A549 (cell line): Measurements from ENCODE around the gene CD22. TPM values are rescaled to one million over a fixed set of nuclear protein-coding genes. Genes with fewer than 3 reads are reported as not detected.
A peak's percentile ranks its signal among the peaks of the same experiment; 100 is the strongest.

ENCODE experiments used
- ATAC-seq, 2 experiments: fragments of 200-7000 bp in 1 of 2; fragments of >200 bp in 1 of 2; cut with Nextera tagmentation in 1 of 2; cut with Tn5 transposase in 1 of 2; 3 replicates each; pipeline versions ENCODE4 v1.8.0 to v1.9.1; 2018 to 2020; ENCODE audit warnings: mild to moderate bottlenecking in 1 of 2, moderate library complexity in 1 of 2
- CTCF ChIA-PET: fragments of 300-600 bp; sonication (Branson Sonifier 250); formaldehyde crosslinking; extraction: SDS; loops from one replicate; lab custom pipeline; 2021; ENCODE audit warnings: antibody characterized with exemption, inconsistent platforms; lab: Yijun Ruan, JAX
- POLR2A ChIA-PET: fragments of 350-600 bp; formaldehyde crosslinking; extraction: SDS; loops from one replicate; lab custom pipeline; 2021; ENCODE audit warnings: antibody characterized with exemption, inconsistent platforms; lab: Yijun Ruan, JAX
- DNase-seq, 2 experiments: peaks; one replicate each; pipeline versions ENCODE4 v3.0.0 to v3.0.0-alpha.2; 2011 to 2016; ENCODE audit warnings: low read depth in 1 of 2, low spot score in 1 of 2
- FAIRE-seq: peaks from 2 replicates; lab custom pipeline; 2011; peaks lifted over from hg19 to GRCh38; lab: Jason Lieb, UNC
- H3K27ac ChIP-seq, 2 experiments: fragments of >200 bp; sonication (Bioruptor Twin); formaldehyde crosslinking; 3 replicates each; pipeline ENCODE4 v1.5.1; 2016 to 2017
- H3K4me1 ChIP-seq: fragments of >200 bp; sonication (Bioruptor Twin); formaldehyde crosslinking; 3 replicates; pipeline ENCODE4 v1.6.1; 2016
- H3K4me2 ChIP-seq: fragments of >200 bp; sonication (Bioruptor Twin); formaldehyde crosslinking; 3 replicates; pipeline ENCODE4 v1.6.1; 2016
- H3K4me3 ChIP-seq: fragments of >200 bp; sonication (Bioruptor Twin); formaldehyde crosslinking; 3 replicates; pipeline ENCODE4 v1.5.1; 2016
- H3K9me3 ChIP-seq: fragments of >200 bp; sonication (Bioruptor Twin); formaldehyde crosslinking; 3 replicates; pipeline ENCODE4 v1.6.1; 2016
- CBX2 ChIP-seq: fragments of 200-600 bp; sonication (generic); IDR thresholded peaks from 2 replicates; pipeline ENCODE4 v1.6.1; 2016; ENCODE audit warnings: low read depth, mild to moderate bottlenecking, borderline replicate concordance
- CBX8 ChIP-seq: fragments of 200-600 bp; sonication (generic); IDR thresholded peaks from 2 replicates; pipeline ENCODE4 v1.6.1; 2016
- EP300 ChIP-seq, 2 experiments: fragments of >200 bp; sonication (Bioruptor Twin); formaldehyde crosslinking; IDR thresholded peaks; 2 replicates in 1 of 2; 3 replicates in 1 of 2; pipeline ENCODE4 v1.6.1; 2016 to 2017
- ESRRA ChIP-seq: fragments of 150-350 bp; IDR thresholded peaks from 2 replicates; pipeline ENCODE4 v1.6.1; 2014; ENCODE audit warnings: mild to moderate bottlenecking, low read length, borderline replicate concordance
- HEYL ChIP-seq: fragments of 250-450 bp; sonication (Bioruptor Pico); IDR thresholded peaks from 2 replicates; pipeline ENCODE4 v1.8.0; 2021; ENCODE audit warnings: mild to moderate bottlenecking, moderate library complexity
- HOXA7 ChIP-seq: fragments of 250-450 bp; sonication (Bioruptor Pico); IDR thresholded peaks from 2 replicates; pipeline ENCODE4 v1.5.0; 2020; ENCODE audit warnings: mild to moderate bottlenecking, moderate library complexity
- HOXB13 ChIP-seq: fragments of 250-450 bp; sonication (Bioruptor Pico); IDR thresholded peaks from 2 replicates; pipeline ENCODE4 v1.5.0; 2020; ENCODE audit warnings: low read depth, mild to moderate bottlenecking, moderate library complexity
- JUN ChIP-seq, 2 experiments: fragments of >200 bp; sonication (Bioruptor Twin); formaldehyde crosslinking; IDR thresholded peaks; 2 replicates in 1 of 2; 3 replicates in 1 of 2; pipeline ENCODE4 v1.6.1; 2016 to 2017
- JUNB ChIP-seq: fragments of >200 bp; sonication (Bioruptor Twin); formaldehyde crosslinking; IDR thresholded peaks from 2 replicates; pipeline ENCODE4 v1.6.1; 2016
- KDM1A ChIP-seq: fragments of 200-600 bp; sonication (generic); IDR thresholded peaks from 2 replicates; pipeline ENCODE4 v1.6.1; 2016; ENCODE audit warnings: low read depth, mild to moderate bottlenecking
- KDM5A ChIP-seq: fragments of 200-600 bp; sonication (generic); IDR thresholded peaks from 2 replicates; pipeline ENCODE4 v1.6.1; 2016; ENCODE audit warnings: antibody characterized with exemption, mild to moderate bottlenecking
- MAFK ChIP-seq: fragments of 450-650 bp; IDR thresholded peaks from 2 replicates; pipeline ENCODE4 v1.6.1; 2014; ENCODE audit not compliant: partially characterized antibody
- MAZ ChIP-seq: fragments of 150-350 bp; IDR thresholded peaks from 2 replicates; pipeline ENCODE4 v1.6.1; 2014; ENCODE audit warnings: antibody characterized with exemption, low read depth, low read length, borderline replicate concordance
- NFE2L2 ChIP-seq: fragments of 150-350 bp; conservative IDR thresholded peaks from 2 replicates; pipeline ENCODE4 v1.6.1; 2014; ENCODE audit warnings: low read length
- POLR2AphosphoS2 ChIP-seq: conservative IDR thresholded peaks from 2 replicates; pipeline ENCODE4 v1.6.1; 2012; ENCODE audit warnings: low read length, improper control_type of control experiment, inconsistent platforms
- RAD21 ChIP-seq, 2 experiments: fragments of >200 bp in 1 of 2; sonication (Bioruptor Twin) in 1 of 2; formaldehyde crosslinking in 1 of 2; IDR thresholded peaks in 1 of 2; conservative IDR thresholded peaks in 1 of 2; 2 replicates in 1 of 2; 3 replicates in 1 of 2; pipeline ENCODE4 v1.6.1; 2012 to 2018; ENCODE audit warnings: inconsistent platforms in 1 of 2
- RARB ChIP-seq: fragments of 250-450 bp; sonication (Bioruptor Pico); IDR thresholded peaks from 2 replicates; pipeline ENCODE4 v1.8.0; 2021; ENCODE audit warnings: mild to moderate bottlenecking, moderate library complexity
- RFX5 ChIP-seq: fragments of 450-650 bp; IDR thresholded peaks from 2 replicates; pipeline ENCODE4 v1.7.1; 2014; ENCODE audit warnings: antibody characterized with exemption, mild to moderate bottlenecking, moderate library complexity
- RNF2 ChIP-seq: fragments of 200-600 bp; sonication (generic); IDR thresholded peaks from 2 replicates; pipeline ENCODE4 v1.6.1; 2016; ENCODE audit warnings: low read depth, mild to moderate bottlenecking, antibody characterized with exemption, moderate library complexity, borderline replicate concordance
- SMC3 ChIP-seq: fragments of >200 bp; sonication (Bioruptor Twin); formaldehyde crosslinking; IDR thresholded peaks from 3 replicates; pipeline ENCODE4 v1.6.1; 2018; ENCODE audit warnings: inconsistent platforms
- TP53 ChIP-seq: fragments of 250-450 bp; sonication (Bioruptor Pico); IDR thresholded peaks from 2 replicates; pipeline ENCODE4 v1.5.0; 2021; ENCODE audit warnings: mild to moderate bottlenecking, moderate library complexity
- ZC3H11A ChIP-seq: fragments of 450-650 bp; IDR thresholded peaks from 2 replicates; pipeline ENCODE4 v1.6.1; 2014; ENCODE audit warnings: antibody characterized with exemption, mild to moderate bottlenecking
- WGBS: methylation state at CpG from one replicate; pipeline ENCODE4 v1.1.6; 2017; ENCODE audit errors: missing lambda C conversion rate; 5-methylcytosine and 5-hydroxymethylcytosine counted together
- polyA plus RNA-seq, 4 experiments: library from polyadenylated mRNA; depleted of rRNA in 3 of 4; stranded (reverse); fragments of >200 nt; fragmentation: RNase III in 1 of 4; extraction: RNeasy Plus Mini Kit Qiagen cat#74134 plus additional on column Dnase treatment in 1 of 4; gene quantifications; 2 replicates in 3 of 4; 3 replicates in 1 of 4; pipeline ENCODE4 v1.2.3, GENCODE V29; 2011 to 2017
- TF ChIP-seq, protein P1 (sequence below): fragments of >200 bp; sonication (Bioruptor Twin); formaldehyde crosslinking; IDR thresholded peaks from 2 replicates; pipeline ENCODE4 v1.6.1; 2016
- TF ChIP-seq, protein P2 (sequence below): IDR thresholded peaks from 2 replicates; pipeline ENCODE4 v1.6.1; 2012; ENCODE audit warnings: low read depth, borderline replicate concordance
- TF ChIP-seq, protein P3 (sequence below): fragments of 150-350 bp; IDR thresholded peaks from 2 replicates; pipeline ENCODE4 v1.6.1; 2014; ENCODE audit warnings: low read depth, mild to moderate bottlenecking, low read length
- TF ChIP-seq, protein P4 (sequence below): IDR thresholded peaks from 2 replicates; pipeline ENCODE4 v1.6.1; 2012
- TF ChIP-seq, protein P5 (sequence below): fragments of 250-450 bp; sonication (Bioruptor Pico); IDR thresholded peaks from 2 replicates; pipeline ENCODE4 v1.5.0; 2021; ENCODE audit warnings: mild to moderate bottlenecking, moderate library complexity, borderline replicate concordance
- TF ChIP-seq, protein P6 (sequence below): fragments of >200 bp; sonication (Bioruptor Twin); formaldehyde crosslinking; IDR thresholded peaks from 3 replicates; pipeline ENCODE4 v1.6.1; 2016

Gene CD22
- polyA plus RNA-seq, 2 of the 4 experiments (the other 2 are of a cell fraction) = 0.05 to 0.14 TPM

DNA sequence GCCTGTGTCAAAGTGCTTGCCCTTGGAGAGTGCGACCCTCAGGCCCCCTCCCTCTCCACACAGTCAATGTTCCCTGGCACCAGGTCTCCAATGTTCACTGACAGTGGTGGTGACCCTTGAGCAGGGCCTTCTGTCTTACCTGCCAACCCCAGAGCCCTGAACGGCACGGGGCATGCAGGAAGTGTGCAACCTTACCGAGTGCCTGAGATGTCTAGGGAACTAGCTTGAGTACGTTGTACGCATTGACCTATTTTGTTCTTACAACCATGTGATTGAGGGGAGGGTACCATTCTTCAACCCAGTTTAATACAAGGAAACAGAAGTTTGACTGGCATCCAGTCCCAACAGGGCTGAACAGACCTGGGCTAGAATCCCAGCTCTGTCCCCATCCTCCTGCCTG is 23.8 kb upstream of the CD22 start:
- TF ChIP-seq POLR2AphosphoS2 = no peak
- no peak for TF ChIP-seq KDM5A
- no peak for TF ChIP-seq HOXB13 (CRISPR knock-in tag)
- TF ChIP-seq MAFK = no peak
- TF ChIP-seq RFX5 = no peak
- TF ChIP-seq ESRRA = no peak
- no peak for TF ChIP-seq RARB (CRISPR knock-in tag)
- no peak for TF ChIP-seq HEYL (CRISPR knock-in tag)
- no peak for TF ChIP-seq KDM1A
- TF ChIP-seq, protein P1, sequence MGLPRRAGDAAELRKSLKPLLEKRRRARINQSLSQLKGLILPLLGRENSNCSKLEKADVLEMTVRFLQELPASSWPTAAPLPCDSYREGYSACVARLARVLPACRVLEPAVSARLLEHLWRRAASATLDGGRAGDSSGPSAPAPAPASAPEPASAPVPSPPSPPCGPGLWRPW = no peak
- TF ChIP-seq, protein P2, sequence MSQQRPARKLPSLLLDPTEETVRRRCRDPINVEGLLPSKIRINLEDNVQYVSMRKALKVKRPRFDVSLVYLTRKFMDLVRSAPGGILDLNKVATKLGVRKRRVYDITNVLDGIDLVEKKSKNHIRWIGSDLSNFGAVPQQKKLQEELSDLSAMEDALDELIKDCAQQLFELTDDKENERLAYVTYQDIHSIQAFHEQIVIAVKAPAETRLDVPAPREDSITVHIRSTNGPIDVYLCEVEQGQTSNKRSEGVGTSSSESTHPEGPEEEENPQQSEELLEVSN = no peak
- TF ChIP-seq EP300 (IDR thresholded peaks at IDR 0.05) = no peak
- TF ChIP-seq NFE2L2 = no peak
- no peak for TF ChIP-seq CBX2
- TF ChIP-seq TP53 (CRISPR knock-in tag) = no peak
- TF ChIP-seq, protein P3, sequence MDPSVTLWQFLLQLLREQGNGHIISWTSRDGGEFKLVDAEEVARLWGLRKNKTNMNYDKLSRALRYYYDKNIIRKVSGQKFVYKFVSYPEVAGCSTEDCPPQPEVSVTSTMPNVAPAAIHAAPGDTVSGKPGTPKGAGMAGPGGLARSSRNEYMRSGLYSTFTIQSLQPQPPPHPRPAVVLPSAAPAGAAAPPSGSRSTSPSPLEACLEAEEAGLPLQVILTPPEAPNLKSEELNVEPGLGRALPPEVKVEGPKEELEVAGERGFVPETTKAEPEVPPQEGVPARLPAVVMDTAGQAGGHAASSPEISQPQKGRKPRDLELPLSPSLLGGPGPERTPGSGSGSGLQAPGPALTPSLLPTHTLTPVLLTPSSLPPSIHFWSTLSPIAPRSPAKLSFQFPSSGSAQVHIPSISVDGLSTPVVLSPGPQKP = no peak
- Histone ChIP-seq H3K27ac (no peak overlapping the region), H3K4me1 (0 out of 3 replicates have a peak, but pooled peaks cover 2% of the 10 kb centered on the region), H3K4me2 (no peak overlapping the region), H3K9me3 (no peaks in the 10 kb centered on the region), H3K4me3 (no peak overlapping the region)
- DNase-seq (no peak), FAIRE-seq (peak; percentile 13), ATAC-seq (no peak)
- POLR2A ChIA-PET = no interaction called here
- WGBS = 77% methylated on average over 6 of the region's 6 CpGs
- CTCF ChIA-PET = interaction anchor here (0.7 to 2.6 kb wide), 8 partner anchors 8 to 190 kb away, joined by 3 to 9 read pairs (median 6); partner anchors contain the start of gene USF2

DNA sequence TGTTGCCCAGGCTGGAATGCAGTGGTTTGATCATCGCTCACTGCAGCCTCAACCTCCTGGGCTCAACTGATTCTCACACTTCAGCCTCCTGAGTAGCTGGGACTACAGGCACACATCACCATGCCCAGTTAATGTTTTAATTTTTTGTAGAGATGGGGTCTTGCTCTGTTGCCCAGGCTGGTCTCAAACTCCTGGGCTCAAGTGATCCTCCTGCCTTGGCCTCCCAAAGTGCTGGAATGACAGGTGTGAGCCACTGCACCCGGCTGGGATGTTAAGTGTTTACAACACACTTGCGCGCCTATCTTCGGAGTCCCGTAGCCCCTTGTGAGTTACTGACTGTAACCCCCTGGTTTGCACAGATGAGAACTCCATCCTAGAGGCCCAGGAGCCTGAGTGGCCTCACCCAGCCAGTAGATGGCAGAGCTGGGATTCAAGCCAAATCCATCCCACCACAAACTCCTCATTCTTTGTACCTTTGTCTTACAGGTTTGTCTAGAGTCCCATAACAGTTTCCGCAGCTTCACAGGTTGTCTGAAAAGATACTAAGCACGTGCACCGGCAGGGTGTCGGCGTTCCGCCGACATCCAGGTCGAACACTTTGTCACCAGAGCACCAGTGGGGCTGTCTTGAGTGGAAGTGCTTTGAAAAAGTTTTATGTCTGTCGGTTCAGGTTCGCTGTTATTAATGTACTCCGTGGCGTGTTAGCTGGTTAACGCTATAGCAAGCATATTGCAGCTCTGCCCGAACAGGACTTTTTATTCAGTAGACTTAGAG is 22.3 kb upstream of the CD22 start:
- ChIA-PET POLR2A (no interaction called here), CTCF (interaction anchor here (0.7 to 2.6 kb wide), 10 partner anchors 9 to 250 kb away, joined by 3 to 9 read pairs (median 5); no protein-coding TSS in a partner anchor)
- ATAC-seq = peak; percentile 40 to 67; a peak in 4 of 6 replicates
- Histone ChIP-seq H3K4me1 (0 out of 3 replicates have a peak, but pooled peaks cover 2% of the 10 kb centered on the region), H3K27ac (no peak overlapping the region), H3K4me3 (no peak overlapping the region), H3K9me3 (no peaks in the 10 kb centered on the region), H3K4me2 (no peak overlapping the region)
- peak in 1 of 2 experiments; percentile 75 for DNase-seq
- WGBS = 80% methylated on average over 20 of the region's 20 CpGs
- FAIRE-seq = peak; percentile 59
- TF ChIP-seq, protein P4, sequence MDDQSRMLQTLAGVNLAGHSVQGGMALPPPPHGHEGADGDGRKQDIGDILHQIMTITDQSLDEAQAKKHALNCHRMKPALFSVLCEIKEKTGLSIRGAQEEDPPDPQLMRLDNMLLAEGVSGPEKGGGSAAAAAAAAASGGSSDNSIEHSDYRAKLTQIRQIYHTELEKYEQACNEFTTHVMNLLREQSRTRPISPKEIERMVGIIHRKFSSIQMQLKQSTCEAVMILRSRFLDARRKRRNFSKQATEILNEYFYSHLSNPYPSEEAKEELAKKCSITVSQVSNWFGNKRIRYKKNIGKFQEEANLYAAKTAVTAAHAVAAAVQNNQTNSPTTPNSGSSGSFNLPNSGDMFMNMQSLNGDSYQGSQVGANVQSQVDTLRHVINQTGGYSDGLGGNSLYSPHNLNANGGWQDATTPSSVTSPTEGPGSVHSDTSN = no peak
- TF ChIP-seq HEYL (CRISPR knock-in tag) = no peak
- TF ChIP-seq, protein P3 = no peak
- TF ChIP-seq TP53 (CRISPR knock-in tag) = no peak
- TF ChIP-seq JUNB = no peak
- no peak for TF ChIP-seq CBX8
- peak; percentile 13; the same call in 1 of the 3 replicates for TF ChIP-seq SMC3
- no peak for TF ChIP-seq RFX5
- no peak for TF ChIP-seq HOXA7 (CRISPR knock-in tag)
- no peak for TF ChIP-seq MAZ
- TF ChIP-seq JUN (IDR thresholded peaks at IDR 0.05) = no peak
- TF ChIP-seq ZC3H11A = no peak
- no peak for TF ChIP-seq RNF2
- TF ChIP-seq, protein P5, sequence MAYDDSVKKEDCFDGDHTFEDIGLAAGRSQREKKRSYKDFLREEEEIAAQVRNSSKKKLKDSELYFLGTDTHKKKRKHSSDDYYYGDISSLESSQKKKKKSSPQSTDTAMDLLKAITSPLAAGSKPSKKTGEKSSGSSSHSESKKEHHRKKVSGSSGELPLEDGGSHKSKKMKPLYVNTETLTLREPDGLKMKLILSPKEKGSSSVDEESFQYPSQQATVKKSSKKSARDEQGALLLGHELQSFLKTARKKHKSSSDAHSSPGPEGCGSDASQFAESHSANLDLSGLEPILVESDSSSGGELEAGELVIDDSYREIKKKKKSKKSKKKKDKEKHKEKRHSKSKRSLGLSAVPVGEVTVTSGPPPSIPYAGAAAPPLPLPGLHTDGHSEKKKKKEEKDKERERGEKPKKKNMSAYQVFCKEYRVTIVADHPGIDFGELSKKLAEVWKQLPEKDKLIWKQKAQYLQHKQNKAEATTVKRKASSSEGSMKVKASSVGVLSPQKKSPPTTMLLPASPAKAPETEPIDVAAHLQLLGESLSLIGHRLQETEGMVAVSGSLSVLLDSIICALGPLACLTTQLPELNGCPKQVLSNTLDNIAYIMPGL (CRISPR knock-in tag) = no peak
- TF ChIP-seq, protein P2 = no peak
- TF ChIP-seq RAD21 (conservative IDR thresholded peaks at IDR 0.05 in 1 of 2, IDR thresholded peaks at IDR 0.05 in 1 of 2) = 0 out of 5 replicates have a peak, but pooled peaks of 1 of the 2 experiments have one; percentile 16
- TF ChIP-seq, protein P6, sequence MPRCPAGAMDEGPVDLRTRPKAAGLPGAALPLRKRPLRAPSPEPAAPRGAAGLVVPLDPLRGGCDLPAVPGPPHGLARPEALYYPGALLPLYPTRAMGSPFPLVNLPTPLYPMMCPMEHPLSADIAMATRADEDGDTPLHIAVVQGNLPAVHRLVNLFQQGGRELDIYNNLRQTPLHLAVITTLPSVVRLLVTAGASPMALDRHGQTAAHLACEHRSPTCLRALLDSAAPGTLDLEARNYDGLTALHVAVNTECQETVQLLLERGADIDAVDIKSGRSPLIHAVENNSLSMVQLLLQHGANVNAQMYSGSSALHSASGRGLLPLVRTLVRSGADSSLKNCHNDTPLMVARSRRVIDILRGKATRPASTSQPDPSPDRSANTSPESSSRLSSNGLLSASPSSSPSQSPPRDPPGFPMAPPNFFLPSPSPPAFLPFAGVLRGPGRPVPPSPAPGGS = no peak
